HEK293T (cell line): ENCODE measurements around the gene BCHE.

Source experiments
- CTCF ChIA-PET: fragments of 350-600 bp; formaldehyde crosslinking; extraction: SDS; loops from one replicate; lab custom pipeline; 2021; ENCODE audit warnings: antibody characterized with exemption, inconsistent platforms; lab: Yijun Ruan, JAX
- POLR2A ChIA-PET: fragments of 350-600 bp; formaldehyde crosslinking; extraction: SDS; loops from one replicate; lab custom pipeline; 2020; ENCODE audit warnings: antibody characterized with exemption, inconsistent platforms; lab: Yijun Ruan, JAX
- DNase-seq: peaks from one replicate; pipeline ENCODE4 v3.0.0; 2012; ENCODE audit warnings: mixed read lengths; ENCODE audit errors: extremely low spot score
- ARNT ChIP-seq: fragments of 450-650 bp; IDR thresholded peaks from 2 replicates; pipeline ENCODE4 v1.6.1; 2017; ENCODE audit warnings: mild to moderate bottlenecking
- BHLHE40 ChIP-seq: fragments of 450-650 bp; IDR thresholded peaks from 2 replicates; pipeline ENCODE4 v1.6.1; 2016; ENCODE audit warnings: mild to moderate bottlenecking, moderate library complexity, borderline replicate concordance
- CTBP1 ChIP-seq: fragments of 450-650 bp; IDR thresholded peaks from 2 replicates; pipeline ENCODE4 v1.6.1; 2016; ENCODE audit warnings: borderline replicate concordance
- ELF4 ChIP-seq: fragments of 450-650 bp; IDR thresholded peaks from 2 replicates; pipeline ENCODE4 v1.6.1; 2017; ENCODE audit warnings: antibody characterized with exemption
- FOXA1 ChIP-seq: fragments of 450-650 bp; IDR thresholded peaks from 2 replicates; pipeline ENCODE4 v1.6.1; 2016; ENCODE audit warnings: mild to moderate bottlenecking
- FOXK2 ChIP-seq: fragments of 450-650 bp; IDR thresholded peaks from 2 replicates; pipeline ENCODE4 v1.6.1; 2016; ENCODE audit warnings: mild to moderate bottlenecking
- FOXM1 ChIP-seq: fragments of 450-650 bp; IDR thresholded peaks from 2 replicates; pipeline ENCODE4 v1.6.1; 2017; ENCODE audit warnings: mild to moderate bottlenecking, borderline replicate concordance
- HDGF ChIP-seq: fragments of 450-650 bp; IDR thresholded peaks from 2 replicates; pipeline ENCODE4 v1.6.1; 2017; ENCODE audit warnings: antibody characterized with exemption, borderline replicate concordance
- L3MBTL2 ChIP-seq: fragments of 450-650 bp; conservative IDR thresholded peaks from 2 replicates; pipeline ENCODE4 v1.6.1; 2016; ENCODE audit warnings: mild to moderate bottlenecking
- LEF1 ChIP-seq: fragments of 450-650 bp; IDR thresholded peaks from 2 replicates; pipeline ENCODE4 v1.6.1; 2017; ENCODE audit warnings: mild to moderate bottlenecking, borderline replicate concordance
- NFRKB ChIP-seq: fragments of 450-650 bp; IDR thresholded peaks from 2 replicates; pipeline ENCODE4 v1.6.1; 2016; ENCODE audit warnings: mild to moderate bottlenecking, moderate library complexity
- PKNOX1 ChIP-seq: fragments of 450-650 bp; IDR thresholded peaks from 2 replicates; pipeline ENCODE4 v1.6.1; 2016
- SP1 ChIP-seq: fragments of 450-650 bp; IDR thresholded peaks from 2 replicates; pipeline ENCODE4 v1.6.1; 2017
- SUZ12 ChIP-seq: fragments of 450-650 bp; IDR thresholded peaks from 2 replicates; pipeline ENCODE4 v1.6.1; 2016; ENCODE audit warnings: mild to moderate bottlenecking
- TARDBP ChIP-seq: fragments of 450-650 bp; IDR thresholded peaks from 2 replicates; pipeline ENCODE4 v1.6.1; 2016
- ZNF384 ChIP-seq: fragments of 450-650 bp; IDR thresholded peaks from 2 replicates; pipeline ENCODE4 v1.6.1; 2016

Gene BCHE

GRCh38 chr3:165778891-165779290 is 58.3 kb downstream of the BCHE start:
- ChIA-PET POLR2A (no interaction called here), CTCF (no interaction called here)
- TF ChIP-seq SP1 = no peak
- no peak for TF ChIP-seq LEF1
- no peak for TF ChIP-seq FOXA1
- TF ChIP-seq PKNOX1 = no peak
- TF ChIP-seq BHLHE40 = no peak
- no peak for TF ChIP-seq TARDBP
- TF ChIP-seq FOXM1 = no peak
- no peak for TF ChIP-seq ELF4
- no peak for TF ChIP-seq HDGF
- no peak for TF ChIP-seq L3MBTL2
- no peak for TF ChIP-seq ARNT
- no peak for TF ChIP-seq NFRKB
- TF ChIP-seq FOXK2 = no peak
- no peak for TF ChIP-seq SUZ12
- TF ChIP-seq ZNF384 = no peak
- TF ChIP-seq CTBP1 = no peak
- no peak for DNase-seq

DNA sequence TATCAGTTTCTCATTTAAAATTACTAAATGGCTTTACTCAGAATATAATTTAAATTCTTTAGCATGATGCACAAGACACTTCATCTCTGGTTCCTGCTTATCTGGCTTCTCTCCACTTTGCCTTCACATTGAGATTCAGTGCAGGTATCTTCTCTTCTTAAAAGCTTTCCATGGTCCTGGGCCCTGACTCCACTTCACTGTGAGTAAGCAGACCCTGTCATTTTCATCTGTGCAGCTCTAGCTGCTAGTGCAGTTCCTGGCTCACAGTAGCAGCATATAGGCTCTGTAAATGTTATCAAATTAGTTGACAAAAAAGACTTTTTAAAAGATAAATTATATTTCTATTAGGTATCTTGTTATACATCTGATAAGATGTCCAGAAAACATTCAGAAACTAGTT is 58.8 kb downstream of the BCHE start:
- POLR2A ChIA-PET = no interaction called here
- CTCF ChIA-PET = no interaction called here
- no peak for TF ChIP-seq ELF4
- DNase-seq = no peak

DNA sequence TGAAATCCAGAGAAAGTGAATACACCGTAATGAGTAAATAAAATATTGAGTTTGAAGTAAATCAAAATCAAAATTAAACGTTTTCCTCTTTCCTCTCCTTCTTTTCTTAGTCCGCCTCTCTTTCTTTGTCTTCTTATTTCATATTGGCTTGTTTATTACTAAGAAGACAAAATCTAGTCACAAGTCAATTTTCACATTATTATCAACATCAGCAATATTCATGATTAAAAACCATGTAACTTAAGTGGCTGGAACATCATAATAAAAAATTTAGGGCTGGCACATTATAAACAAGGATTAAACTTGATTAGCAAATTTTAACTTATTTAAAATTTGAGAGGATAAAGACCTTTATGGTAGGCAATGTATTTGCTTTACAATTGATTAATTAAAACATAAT is 61.4 kb downstream of the BCHE start:
- TF ChIP-seq BHLHE40 (no peak), PKNOX1 (no peak), FOXK2 (no peak), NFRKB (no peak), FOXA1 (no peak), HDGF (no peak), TARDBP (no peak), ZNF384 (no peak), LEF1 (no peak), L3MBTL2 (no peak), ARNT (no peak), CTBP1 (no peak), FOXM1 (no peak), ELF4 (no peak), SP1 (no peak), SUZ12 (no peak)
- POLR2A ChIA-PET = no interaction called here
- CTCF ChIA-PET = no interaction called here
- DNase-seq = no peak

GRCh38 chr3:165770781-165771180 is 66.4 kb downstream of the BCHE start:
- CTCF ChIA-PET = no interaction called here
- TF ChIP-seq FOXM1 (no peak), NFRKB (no peak), LEF1 (no peak), PKNOX1 (no peak), CTBP1 (no peak), HDGF (no peak), L3MBTL2 (no peak), ARNT (no peak), ELF4 (no peak), ZNF384 (no peak), BHLHE40 (no peak), TARDBP (no peak), FOXK2 (no peak), SUZ12 (no peak), FOXA1 (no peak), SP1 (no peak)
- no peak for DNase-seq
- POLR2A ChIA-PET = no interaction called here

DNA sequence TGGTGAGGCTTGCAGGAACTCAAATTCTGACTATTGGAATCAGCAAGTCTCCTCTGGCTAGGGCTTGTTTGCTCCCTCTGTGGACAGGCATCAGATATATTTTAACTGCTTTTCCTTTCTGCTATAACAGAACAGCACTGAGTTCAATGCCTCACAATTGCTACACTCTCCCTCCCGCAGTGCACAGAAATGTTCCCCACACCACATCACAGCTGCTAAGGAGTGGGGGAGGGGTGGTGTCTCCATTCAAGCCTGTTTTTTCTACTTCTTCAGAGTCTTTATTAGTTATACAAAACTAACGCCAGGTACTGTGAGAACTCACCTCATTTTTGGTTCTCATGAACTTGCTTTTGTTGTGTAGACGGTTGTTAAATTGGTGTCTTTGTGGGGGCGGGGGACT is 68.5 kb downstream of the BCHE start:
- no peak for TF ChIP-seq ZNF384
- TF ChIP-seq HDGF = no peak
- TF ChIP-seq L3MBTL2 = no peak
- TF ChIP-seq LEF1 = no peak
- TF ChIP-seq TARDBP = no peak
- no peak for TF ChIP-seq ARNT
- TF ChIP-seq SP1 = no peak
- TF ChIP-seq ELF4 = no peak
- no peak for TF ChIP-seq CTBP1
- no peak for TF ChIP-seq PKNOX1
- TF ChIP-seq FOXM1 = no peak
- TF ChIP-seq FOXK2 = no peak
- no peak for TF ChIP-seq SUZ12
- TF ChIP-seq NFRKB = no peak
- TF ChIP-seq BHLHE40 = no peak
- TF ChIP-seq FOXA1 = no peak
- no peak for DNase-seq
- ChIA-PET CTCF (no interaction called here), POLR2A (no interaction called here)

GRCh38 chr3:165759041-165759440 is 78.2 kb downstream of the BCHE start:
- no peak for TF ChIP-seq LEF1
- TF ChIP-seq CTBP1 = no peak
- no peak for TF ChIP-seq PKNOX1
- no peak for TF ChIP-seq FOXA1
- TF ChIP-seq ZNF384 = no peak
- no peak for TF ChIP-seq FOXK2
- no peak for TF ChIP-seq ARNT
- TF ChIP-seq NFRKB = no peak
- TF ChIP-seq BHLHE40 = no peak
- TF ChIP-seq FOXM1 = no peak
- no peak for TF ChIP-seq SUZ12
- ChIA-PET POLR2A (no interaction called here), CTCF (no interaction called here)
- DNase-seq = no peak
